ENCODE data around the gene ABCD2.
"Not testable (repeated sequence)": the region's sequence is repeated elsewhere in the genome, so short reads cannot be mapped to it uniquely, and the experiment has no call there.

Gene ABCD2

DNA sequence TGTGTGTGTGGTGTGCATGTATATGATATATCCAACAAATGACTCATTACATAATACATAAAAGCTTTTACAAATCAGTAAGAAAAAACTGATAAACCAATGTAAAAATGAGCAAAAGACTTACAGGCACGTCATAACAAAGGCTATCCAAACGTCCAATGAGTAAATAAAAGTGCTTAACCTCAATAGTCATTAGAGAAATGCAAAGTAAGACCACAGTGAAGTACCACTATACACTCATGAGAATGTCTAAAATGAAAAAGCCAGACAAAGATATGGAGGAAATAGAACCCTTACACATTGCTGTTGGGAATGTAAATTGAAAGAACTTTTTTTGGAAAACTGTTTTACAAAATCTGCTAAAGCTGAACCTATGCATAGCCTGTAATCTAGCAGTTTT lies 7.8 kb downstream of the ABCD2 start:
- no peak for DNase-seq

DNA sequence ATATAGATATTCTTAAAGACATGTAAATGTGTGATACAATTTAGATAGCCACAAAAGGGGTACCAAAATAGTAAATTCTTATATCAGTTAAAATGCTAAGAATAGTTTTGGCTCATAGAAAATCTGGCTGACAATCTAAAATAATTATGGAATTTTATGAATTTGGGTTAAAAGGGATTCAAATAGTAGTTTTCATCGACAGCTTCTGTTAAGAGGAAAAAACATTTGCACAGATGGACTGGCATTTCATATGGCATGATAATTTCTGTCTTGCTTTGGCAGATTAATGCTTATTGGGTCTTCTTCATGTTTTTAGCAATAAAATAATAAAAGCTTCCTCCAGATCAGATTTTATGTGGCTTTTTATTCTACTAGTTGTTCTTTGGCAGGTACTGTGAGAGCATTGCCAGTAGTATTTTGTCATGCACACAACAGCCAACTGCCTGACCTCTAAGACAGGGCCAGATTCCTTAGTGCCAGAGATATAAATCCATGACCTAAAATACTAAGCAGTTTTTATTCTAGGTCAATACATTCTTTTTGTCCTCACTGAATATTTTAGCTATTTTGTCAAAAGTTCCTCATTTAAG lies 9.1 kb downstream of the ABCD2 start:
- DNase-seq = no peak

DNA sequence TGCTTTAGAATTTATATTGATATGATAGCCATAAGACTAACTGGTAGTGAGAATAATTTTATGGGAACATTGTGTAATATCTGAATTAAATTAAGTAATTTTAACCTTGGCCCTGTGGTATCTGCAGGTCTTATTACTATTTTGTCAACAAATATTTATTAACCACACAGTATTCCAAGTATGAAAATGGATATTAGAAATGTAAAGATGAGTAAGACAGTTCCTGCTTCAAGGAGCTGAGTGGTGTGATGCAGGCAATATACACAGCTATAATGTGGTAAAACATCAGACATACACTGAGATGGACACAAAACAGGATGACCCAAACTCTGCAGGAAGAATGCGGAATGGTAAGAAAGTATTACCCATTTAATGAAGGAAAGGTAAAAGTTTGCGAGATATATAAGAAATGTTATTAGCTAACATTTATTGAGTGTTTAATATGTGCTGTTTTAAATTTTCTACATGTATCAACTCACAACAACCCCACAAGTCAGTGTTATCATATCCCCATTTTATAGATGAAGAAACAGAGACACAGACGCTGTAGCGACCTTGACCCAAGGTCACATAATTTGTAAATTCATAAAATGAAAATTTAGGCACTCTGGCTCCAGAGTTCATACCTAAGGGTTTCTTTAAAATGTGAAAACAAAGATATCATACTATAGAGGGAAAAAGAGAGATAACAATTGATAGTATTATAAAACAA lies 12.7 kb downstream of the ABCD2 start:
- DNase-seq = no peak

DNA sequence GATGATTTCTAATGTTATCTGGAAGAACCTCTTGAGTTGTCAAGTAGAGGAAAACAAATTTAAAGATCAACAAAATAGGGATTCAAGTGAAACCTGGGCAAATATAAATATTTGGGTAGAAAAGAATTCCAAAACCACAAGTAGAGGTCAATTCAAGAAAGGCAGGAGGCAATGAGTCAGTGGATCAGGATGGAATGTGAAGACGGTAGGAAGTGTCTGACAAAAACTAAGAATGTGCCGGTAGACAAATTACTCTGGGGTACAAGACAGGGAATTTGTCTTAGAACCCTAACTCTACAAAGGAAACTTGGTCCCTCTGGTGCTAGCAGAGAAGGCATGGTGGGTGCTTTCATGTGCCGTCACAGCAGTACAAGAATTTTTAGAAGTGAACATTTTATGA lies 13.6 kb downstream of the ABCD2 start:
- DNase-seq = no peak

DNA sequence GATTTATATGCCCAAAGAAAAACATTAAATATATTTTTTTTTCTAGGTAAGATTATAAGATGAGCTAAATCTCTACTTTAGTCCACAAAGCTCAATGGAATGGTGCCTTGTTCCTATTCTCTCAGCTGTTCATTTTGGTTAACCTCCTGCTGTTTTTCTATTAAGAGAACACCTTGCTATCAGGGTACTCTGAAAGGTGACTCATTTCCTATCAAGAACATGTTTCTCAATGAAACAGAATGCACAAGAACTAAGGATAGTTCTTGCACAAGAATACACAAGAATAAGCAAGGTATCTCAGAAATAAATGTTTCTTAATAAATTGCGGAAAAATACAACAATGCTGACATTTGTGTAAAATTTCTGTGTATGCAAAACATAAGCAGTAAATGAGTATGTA lies 14.1 kb downstream of the ABCD2 start:
- DNase-seq = no peak

DNA sequence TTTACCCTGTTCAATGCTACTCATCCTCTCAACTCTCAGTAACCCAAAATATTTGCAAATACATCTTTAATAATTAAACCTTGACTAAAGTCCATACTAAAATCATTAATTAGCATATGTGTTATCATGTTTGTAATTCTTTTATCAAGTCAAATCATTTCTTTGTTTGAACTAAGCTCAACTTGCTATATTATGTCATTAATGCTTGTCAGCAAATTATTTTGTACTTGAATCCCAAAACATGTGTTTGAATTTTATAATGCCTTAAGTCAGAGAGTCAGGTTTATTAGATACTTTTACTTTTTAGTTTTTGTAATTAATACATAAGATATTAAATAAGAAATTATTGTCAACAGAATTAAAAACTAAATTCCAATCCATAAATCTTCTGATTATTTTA lies 16.5 kb downstream of the ABCD2 start:
- DNase-seq = no peak

DNA sequence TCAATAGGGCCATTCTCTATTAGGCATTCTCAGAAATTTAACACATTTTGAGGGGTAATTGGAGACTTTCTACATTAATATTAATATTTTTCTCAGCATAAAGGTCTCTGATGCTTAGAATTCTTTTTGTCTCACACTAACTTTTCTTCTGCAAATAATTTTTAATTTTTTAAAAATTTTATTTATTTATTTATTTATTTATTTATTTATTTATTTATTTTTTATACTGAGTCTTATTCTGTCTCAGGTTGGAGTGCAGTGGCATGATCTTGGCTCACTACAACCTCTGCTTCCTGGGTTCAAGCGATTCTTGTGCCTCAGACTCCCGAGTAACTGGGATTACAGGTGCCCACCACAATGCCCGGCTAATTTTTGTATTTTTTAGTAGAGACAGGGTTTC lies 17.7 kb downstream of the ABCD2 start:
- DNase-seq = not testable (repeated sequence)

DNA sequence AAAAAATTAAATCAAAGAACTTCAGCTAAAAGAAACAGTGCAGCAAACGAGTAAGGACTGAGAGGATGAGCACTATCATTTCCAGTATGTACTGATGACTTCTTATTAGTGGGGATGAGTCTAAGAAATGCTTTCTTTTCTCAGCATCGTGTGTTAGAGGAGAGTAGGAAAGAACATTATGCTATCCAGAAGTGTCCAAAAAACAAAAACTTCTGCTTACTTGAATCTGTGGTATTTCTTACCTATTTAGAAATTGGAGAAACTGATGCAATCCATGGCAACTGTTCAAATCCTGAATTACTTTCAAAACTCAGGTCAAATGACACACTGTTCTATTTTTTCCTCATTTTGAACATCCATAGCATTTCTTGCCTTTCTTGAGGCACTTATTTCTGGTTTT lies 23.7 kb downstream of the ABCD2 start:
- DNase-seq = no peak

DNA sequence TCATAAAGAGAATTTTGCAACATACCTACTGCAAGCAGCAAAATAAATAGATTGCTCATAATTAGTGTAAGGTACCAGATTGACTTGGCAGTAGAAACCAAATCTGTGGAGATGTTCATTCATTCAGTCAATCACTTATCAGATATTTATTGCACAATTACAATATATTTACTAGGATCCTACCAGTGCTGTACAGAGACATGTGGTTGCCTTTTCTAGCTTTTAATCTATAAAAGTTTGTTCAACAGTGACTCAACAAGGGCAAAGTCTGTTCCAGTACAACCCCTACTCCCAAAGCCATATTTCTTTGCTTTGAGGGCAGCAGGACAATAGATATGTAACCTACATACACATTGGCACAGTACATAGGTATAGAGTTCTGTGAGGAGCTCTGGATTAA lies 27.3 kb downstream of the ABCD2 start:
- no peak for DNase-seq

DNA sequence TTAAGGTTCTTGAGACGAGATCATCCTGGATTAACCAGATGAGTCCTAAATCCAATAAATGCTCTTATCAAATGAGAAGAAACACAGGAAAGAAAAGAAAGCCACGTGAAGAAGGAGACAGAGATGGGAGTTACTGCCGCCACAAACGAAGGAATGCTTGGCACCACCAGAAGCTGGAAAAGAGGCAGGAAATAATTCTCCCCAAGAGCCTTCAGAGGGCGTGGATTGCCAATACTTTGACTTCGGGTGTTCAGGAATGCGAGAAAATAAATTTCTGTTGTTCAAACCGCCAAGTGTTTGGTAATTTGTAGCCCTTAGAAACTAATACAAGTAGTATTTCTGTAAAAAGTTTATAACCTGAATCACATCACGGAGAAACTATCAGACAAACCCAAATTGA lies 31.3 kb downstream of the ABCD2 start:
- DNase-seq = no peak

DNA sequence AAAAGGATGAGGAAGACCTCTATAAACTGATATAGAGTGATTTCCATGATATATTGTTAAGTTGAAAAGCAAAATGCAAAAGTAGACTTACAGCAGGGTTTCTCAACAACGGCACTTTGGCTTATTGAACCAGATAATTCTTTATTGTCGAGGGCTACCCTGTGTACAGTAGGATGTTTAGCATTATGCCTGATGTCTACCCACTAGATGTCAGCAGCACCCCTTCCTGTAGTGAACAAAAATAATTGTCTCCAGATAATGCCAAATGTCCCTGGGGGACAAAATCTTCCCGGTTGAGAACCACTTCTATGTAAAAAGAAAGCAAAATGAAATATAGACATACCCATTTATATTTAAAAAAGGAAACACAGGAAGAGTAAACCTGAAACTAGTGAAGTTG lies 32.4 kb downstream of the ABCD2 start:
- peak; percentile 19 for DNase-seq

DNA sequence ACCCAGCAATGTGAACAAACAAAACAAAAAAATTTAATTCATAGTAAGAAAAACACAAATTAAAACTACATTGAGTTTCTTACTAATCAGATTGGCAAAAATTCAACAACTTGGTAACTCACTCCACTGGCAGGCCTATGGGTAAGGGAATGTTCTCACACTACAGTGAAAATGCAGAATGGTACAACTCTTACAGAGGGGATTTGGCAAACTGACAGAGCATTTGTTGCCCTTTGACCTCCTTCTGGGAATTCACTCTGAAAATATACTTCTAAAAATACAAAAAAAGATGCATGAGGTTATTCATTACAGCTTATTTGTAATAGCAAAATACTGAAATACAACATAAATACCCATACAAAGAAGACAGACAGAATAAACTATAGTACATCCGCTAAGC lies 32.8 kb downstream of the ABCD2 start:
- no peak for DNase-seq

DNA sequence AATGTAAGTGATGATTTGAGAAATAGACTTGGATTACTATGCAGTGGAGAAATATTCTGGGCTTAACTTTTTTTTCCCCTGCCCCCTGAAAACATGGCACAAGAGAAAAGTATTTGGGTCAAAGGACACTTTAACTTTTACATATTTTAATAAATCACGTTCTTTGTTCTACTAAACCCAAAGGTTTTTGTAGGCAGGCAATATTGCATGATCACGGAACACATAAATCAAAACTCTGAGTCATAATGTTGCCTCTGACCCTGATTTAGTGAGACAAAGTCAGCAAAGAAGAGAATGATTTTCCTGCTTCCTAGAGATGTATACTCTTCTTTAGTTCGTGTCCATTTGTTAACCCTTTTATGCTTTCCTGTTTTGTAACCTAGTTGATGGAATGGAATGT lies 38.0 kb downstream of the ABCD2 start:
- no peak for DNase-seq

DNA sequence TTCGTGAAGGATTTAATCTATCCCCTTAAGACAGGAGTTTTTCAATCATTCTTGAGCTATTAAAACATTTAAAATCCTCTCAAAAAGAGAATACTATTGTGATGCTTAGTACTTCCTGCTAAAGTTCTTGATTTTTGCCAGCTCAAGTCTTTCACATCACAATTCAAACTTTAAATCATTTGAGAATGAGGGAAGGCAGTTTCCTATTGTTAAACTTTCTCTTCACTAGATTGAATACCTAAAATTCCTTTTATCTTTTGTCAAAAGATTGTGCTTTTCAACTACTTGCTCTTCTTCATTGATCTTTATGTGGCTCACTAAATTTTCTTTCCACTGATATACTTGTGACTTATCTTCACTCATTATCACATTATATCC lies 44.1 kb downstream of the ABCD2 start:
- no peak for DNase-seq

DNA sequence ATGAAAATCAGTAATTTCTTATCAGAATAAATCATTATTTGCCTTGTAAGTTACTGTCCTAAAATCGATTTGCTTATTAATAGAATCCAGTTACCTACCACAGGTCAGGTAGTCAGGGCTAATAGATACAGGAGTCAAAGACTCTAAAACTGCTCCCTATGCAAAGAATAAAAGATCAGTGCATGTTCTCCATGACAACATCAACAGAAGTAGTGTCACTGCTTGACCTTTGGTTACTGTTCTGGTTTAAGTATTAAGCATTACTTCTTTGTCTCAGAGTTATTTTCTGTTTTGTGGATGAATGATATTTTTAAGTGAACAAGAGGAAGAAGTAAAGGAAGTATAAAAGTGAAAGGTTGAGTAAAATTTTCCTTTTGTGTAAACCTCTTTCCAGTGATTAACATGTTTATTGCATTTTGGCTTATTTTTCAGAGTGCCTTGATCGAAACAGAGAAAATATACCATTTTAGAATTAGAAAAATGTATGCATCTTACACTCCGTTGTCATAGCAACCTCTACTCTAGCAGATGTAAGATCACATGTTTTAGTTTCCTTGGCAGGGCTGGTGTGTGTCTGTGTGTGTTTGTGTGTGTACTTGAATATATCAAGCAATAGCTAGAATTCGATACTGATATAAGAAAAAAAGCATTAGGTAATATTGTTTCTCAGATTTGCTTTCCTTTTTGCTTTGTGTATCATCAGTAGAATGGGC lies 44.7 kb downstream of the ABCD2 start:
- DNase-seq = no peak

DNA sequence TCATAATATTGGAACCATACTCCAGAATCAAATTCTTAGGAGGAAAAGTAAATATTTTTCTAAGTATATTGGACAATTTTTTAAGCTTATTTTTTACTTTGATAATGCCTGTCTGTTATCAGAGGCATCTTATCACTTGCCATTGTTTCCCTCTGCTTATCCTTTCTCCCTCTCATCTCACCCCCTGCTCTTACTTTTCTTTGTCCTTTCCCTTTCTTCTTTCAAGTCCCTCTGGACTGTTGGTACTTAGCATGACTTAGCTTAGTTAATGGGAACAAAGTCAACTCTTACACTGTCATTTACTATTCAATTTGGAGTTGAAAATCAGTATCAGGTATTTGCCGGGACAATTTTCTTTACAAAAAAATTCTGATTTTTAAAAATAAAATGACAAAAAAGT lies 45.2 kb downstream of the ABCD2 start:
- DNase-seq = no peak

DNA sequence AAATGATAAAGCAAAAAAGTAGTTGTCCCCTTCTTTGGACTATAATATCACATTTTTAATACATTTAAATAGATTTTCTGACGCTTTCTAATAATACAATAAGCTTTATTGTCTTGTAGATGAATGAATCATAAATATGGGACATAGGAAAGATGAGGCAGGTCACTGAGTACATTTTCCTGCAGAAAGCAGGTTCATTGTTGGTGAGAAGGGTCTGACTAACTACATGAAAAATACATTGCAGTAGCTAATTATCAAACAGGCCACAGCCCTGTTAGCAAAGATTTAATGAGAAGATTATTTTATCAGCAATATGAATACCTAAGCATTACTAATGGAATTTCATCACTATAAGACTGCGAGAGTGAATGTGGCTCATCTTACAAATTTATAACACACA lies 45.6 kb downstream of the ABCD2 start:
- DNase-seq = no peak

DNA sequence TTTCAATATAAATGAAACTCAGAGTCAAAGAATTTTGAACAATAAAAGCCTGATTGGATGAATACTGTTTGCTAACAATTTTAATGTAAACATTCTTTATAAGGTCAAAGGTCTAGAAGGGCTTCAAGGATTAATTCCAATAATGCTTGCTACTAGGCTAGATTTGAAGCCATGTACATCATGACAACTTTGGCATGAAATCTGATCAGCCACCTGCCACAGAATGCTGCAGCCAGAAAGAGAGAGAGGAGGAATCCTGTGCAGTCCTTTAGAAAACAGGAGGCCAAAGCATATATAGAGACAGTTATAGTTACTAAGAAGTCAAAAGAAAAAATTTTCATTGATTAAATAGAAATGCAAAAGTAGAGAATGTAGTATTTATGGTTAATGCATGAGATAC lies 47.1 kb downstream of the ABCD2 start:
- DNase-seq = no peak

DNA sequence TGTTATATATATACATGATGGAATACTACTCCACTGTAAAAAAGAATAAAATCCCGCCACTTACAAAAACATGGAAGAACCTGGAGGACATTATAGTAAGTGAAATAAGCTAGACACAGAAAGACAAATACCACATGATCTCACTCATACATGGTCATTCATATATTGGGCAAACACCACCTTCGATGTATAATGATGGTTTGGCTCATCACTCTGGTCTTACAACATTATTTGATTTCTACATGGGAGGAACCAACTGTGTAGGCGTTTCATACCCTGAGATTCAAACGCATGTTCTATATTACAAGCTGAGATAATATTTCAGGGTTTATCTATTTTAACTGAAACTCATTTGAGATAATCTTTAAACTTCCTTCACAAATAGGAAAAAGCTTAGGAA lies 48.3 kb downstream of the ABCD2 start:
- no peak for DNase-seq

DNA sequence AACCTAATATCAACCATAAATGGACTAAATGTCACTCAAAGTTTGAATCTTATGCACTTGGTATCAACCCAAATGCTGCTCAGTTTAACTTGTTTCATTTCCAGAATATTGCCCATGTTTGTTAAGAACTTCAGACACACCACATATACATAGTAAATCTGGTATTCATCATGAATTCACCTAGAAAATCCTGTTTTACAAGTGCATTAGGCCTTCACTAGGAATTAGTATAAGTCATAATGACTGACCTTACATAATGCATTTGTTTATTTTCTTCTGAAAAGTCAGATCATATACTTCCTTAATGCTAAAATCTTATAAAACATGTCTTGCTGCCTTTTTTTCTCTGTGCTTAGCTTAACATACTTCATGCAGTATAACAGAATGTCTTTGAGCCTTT lies 66.1 kb downstream of the ABCD2 start:
- DNase-seq = no peak

DNA sequence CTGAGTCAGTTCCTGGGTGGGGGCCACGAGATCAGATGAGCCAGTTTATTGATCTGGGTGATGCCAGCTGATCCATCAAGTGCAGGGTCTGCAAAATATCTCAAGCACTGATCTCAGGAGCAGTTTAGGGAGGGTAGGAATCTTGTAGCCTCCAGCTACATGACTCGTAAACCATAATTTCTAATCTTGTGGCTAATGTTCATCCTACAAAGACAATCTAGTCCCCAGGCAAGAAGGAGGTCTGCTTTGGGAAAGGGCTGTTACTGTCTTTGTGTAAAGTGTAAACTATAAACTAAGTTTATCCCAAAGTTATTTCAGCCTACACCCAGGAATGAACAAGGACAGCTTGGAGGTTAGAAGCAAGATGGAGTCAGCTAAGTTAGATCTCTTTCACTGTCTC lies 75.4 kb downstream of the ABCD2 start:
- not testable (repeated sequence) for DNase-seq

DNA sequence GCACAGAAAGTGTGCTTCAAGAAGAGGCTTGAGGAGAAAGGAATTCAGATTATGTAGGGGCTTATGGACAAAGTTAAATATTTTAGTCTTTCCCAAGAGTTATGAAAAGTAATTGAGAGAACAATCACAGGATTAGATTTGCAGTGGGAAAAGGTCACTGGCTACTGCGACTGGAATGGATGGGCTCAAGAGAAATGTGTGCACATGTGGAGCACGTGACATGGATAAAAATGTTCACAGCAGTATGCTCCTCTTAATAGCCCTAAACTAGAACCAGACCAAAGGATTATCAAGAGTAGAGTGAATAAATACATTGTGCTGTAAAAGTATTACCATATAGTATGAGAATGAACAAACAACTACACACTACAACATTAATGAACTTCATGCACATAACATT lies 78.1 kb downstream of the ABCD2 start:
- DNase-seq = no peak

DNA sequence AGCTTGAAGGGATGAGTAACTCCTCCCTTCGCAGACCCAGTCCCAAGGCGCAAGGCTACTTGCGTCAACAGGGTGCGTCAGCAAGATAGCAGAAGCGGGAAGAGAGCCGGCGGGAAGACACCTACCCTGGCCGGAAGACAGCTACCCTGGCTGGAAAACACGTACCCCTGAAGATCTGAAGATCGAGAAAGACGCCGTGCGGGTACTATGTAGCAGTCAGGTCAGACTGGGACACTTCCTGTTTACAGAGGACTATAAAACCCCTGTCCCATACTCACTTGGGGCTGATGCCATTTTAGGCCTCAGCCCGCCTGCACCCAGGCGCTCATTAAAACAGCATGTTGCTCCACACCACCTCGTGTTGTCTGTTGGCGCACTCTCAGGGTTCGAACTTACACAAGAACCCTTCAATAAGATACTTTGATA lies 80.9 kb downstream of the ABCD2 start:
- no peak for DNase-seq

DNA sequence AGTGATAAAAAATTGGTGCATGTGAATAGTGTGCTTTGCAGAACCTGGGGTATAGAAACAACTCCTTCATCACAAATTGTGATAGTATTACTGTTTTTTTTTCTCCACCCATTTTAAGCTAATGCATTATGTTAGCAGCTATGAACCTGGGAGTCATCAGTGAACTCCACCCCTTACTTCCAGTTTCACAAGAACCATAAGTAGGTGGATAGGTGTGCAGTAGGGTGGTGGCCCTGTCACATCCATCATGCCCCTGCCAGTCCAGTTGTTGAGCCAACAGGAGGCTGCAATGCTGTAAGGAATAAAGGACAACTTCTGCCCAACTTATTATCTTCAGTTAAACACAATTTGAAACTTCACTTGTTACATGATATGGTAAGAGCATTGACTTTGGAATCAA lies 85.7 kb downstream of the ABCD2 start:
- DNase-seq = no peak

DNA sequence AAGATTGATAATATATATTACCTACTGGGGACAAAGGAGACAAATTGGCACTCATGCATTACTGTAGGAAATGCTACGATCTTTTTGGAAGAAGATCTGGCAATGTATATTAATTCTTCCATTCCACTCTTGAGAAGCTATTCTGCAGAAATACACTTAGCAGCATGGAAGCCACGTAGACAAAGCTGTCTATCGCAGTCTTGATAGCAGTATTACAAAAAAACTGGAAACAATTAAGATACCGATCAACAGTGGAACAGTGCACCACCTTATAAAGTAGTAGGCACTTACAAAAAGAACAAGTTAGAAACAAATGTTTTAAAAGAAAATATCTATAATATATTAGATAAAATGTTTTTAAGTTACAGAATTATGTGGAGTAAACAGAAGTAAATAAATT lies 87.2 kb downstream of the ABCD2 start:
- no peak for DNase-seq

Measured in MV-4-11 (cell line).